ENCODE measurements around the gene TSC22D3.

TSC22D3 gene

GRCh38 chrX:107730991-107731766 lies 44.4 kb downstream of the TSC22D3 start:
- DNase-seq (ENCODE audit: low spot score) = no peak

- no peak for DNase-seq (ENCODE audit: low spot score)
Measured at GRCh38 chrX:107730298-107730655, 45.3 kb downstream of the TSC22D3 start.

GRCh38 chrX:107729558-107730297 lies 45.9 kb downstream of the TSC22D3 start:
- DNase-seq (ENCODE audit: low spot score) = no peak

- DNase-seq (ENCODE audit: low spot score) = no peak
Measured at GRCh38 chrX:107728371-107729099, 47.1 kb downstream of the TSC22D3 start.

- no peak for DNase-seq (ENCODE audit: low spot score)
Measured at GRCh38 chrX:107726816-107727534, 48.6 kb downstream of the TSC22D3 start.

- DNase-seq (ENCODE audit: low spot score) = no peak
Measured at GRCh38 chrX:107725761-107726555, 49.6 kb downstream of the TSC22D3 start.

GRCh38 chrX:107724653-107725052 lies 50.9 kb downstream of the TSC22D3 start:
- no peak for DNase-seq (ENCODE audit: low spot score)

GRCh38 chrX:107723511-107723910 lies 52.1 kb downstream of the TSC22D3 start:
- no peak for DNase-seq (ENCODE audit: low spot score)

GRCh38 chrX:107721966-107722707 lies 53.5 kb downstream of the TSC22D3 start:
- DNase-seq (ENCODE audit: low spot score) = no peak

- DNase-seq (ENCODE audit: low spot score) = no peak
Measured at GRCh38 chrX:107721318-107721717, 54.3 kb downstream of the TSC22D3 start.

GRCh38 chrX:107718156-107718621 lies 57.4 kb downstream of the TSC22D3 start:
- DNase-seq (ENCODE audit: low spot score) = peak; percentile 70

- DNase-seq (ENCODE audit: low spot score) = peak; percentile 42
Measured at GRCh38 chrX:107716816-107717700, 58.5 kb downstream of the TSC22D3 start.

- peak; percentile 43 for DNase-seq (ENCODE audit: low spot score)
Measured at GRCh38 chrX:107716118-107716684, 59.4 kb downstream of the TSC22D3 start.

GRCh38 chrX:107715331-107716117 lies 60.1 kb downstream of the TSC22D3 start:
- DNase-seq (ENCODE audit: low spot score) = no peak

GRCh38 chrX:107714206-107714891 lies 61.2 kb downstream of the TSC22D3 start:
- no peak for DNase-seq (ENCODE audit: low spot score)

- no peak for DNase-seq (ENCODE audit: low spot score)
Measured at GRCh38 chrX:107713543-107714205, 61.9 kb downstream of the TSC22D3 start.

GRCh38 chrX:107713203-107713542 lies 62.4 kb downstream of the TSC22D3 start:
- DNase-seq (ENCODE audit: low spot score) = no peak
